GM12801 (cell line): ENCODE results near the gene RPGRIP1L.

Experiments used
- CTCF ChIP-seq: IDR thresholded peaks from one replicate; pipeline ENCODE4 v1.5.1; 2011; ENCODE audit warnings: control low read depth; ENCODE audit not compliant: insufficient read length; ENCODE audit errors: extremely low read depth

RPGRIP1L gene

GRCh38 chr16:53549970-53550690, 153.5 kb downstream of the RPGRIP1L start:
- no peak for TF ChIP-seq CTCF
